Activated naive CD8-positive, alpha-beta T cell treated with anti-CD3 and anti-CD28 coated beads, Interleukin-2, amount 10 ng/mL, durations not matched to agents 7 days and 5 days (primary cell): ENCODE results near the gene PROKR2. TPM values are rescaled to one million over a fixed set of nuclear protein-coding genes. Genes with fewer than 3 reads are reported as not detected.

Experiments used
- total RNA-seq, 2 experiments: library from RNA; stranded (reverse); gene quantifications; one replicate each; pipeline ENCODE4 v1.2.3, GENCODE V29; 2021

Gene PROKR2
- total RNA-seq, 2 experiments from 2014 or later, result not detected

Other genes with a start within 250 kb of the PROKR2 start
- 10 to 100 TPM; 69.9 to 71.7 TPM for gene TMEM230, start 203.9 kb downstream of the PROKR2 start, total RNA-seq
- gene PCNA, start 197.0 kb downstream of the PROKR2 start, total RNA-seq, result 100 to 1,000 TPM; 393 to 421 TPM
- gene CDS2, start 189.9 kb downstream of the PROKR2 start, total RNA-seq, result 10 to 100 TPM; 59.1 to 59.2 TPM